Heart right ventricle (tissue), 16 donors: ENCODE results near the gene PGLYRP3. TPM values are rescaled to one million over a fixed set of nuclear protein-coding genes. Genes with fewer than 3 reads are reported as not detected.

ENCODE experiments used
- ATAC-seq, 8 donors: fragments of 200-7000 bp; cut with Tn5 transposase; one replicate each; pipeline ENCODE4 v1.9.1; 2020; ENCODE audit warnings: mild to moderate bottlenecking in 8 of 8, moderate library complexity in 8 of 8, moderate number of reproducible peaks in 1 of 8
- DNase-seq, 2 donors: peaks; one replicate each; pipeline ENCODE4 v3.0.0-alpha.2; 2020
- H3K27ac ChIP-seq, 10 donors: fragments of 200-600 bp; sonication (generic) in 2 of 10; one replicate each; pipeline versions ENCODE4 v1.5.0 to v1.8.0; 2020 to 2022; ENCODE audit warnings: mild to moderate bottlenecking in 3 of 10
- H3K27me3 ChIP-seq, 7 donors: fragments of 200-600 bp; one replicate each; pipeline ENCODE4 v1.8.0; 2021 to 2022; ENCODE audit warnings: mild to moderate bottlenecking in 2 of 7
- H3K36me3 ChIP-seq, 9 donors: fragments of 200-600 bp; sonication (generic) in 1 of 9; one replicate each; pipeline versions ENCODE4 v1.5.0 to v1.8.0; 2020 to 2022; ENCODE audit warnings: mild to moderate bottlenecking in 2 of 9
- H3K4me1 ChIP-seq, 9 donors: fragments of 200-600 bp; sonication (generic) in 1 of 9; one replicate each; pipeline versions ENCODE4 v1.5.0 to v1.8.0; 2020 to 2022; ENCODE audit warnings: mild to moderate bottlenecking in 4 of 9
- H3K4me3 ChIP-seq, 10 donors: fragments of 200-600 bp; sonication (generic) in 2 of 10; one replicate each; pipeline versions ENCODE4 v1.5.0 to v1.8.0; 2020 to 2022; ENCODE audit warnings: mild to moderate bottlenecking in 7 of 10, moderate library complexity in 2 of 10
- H3K9me3 ChIP-seq, 11 donors: fragments of 200-600 bp in 10 of 11; sonication (generic) in 2 of 11; one replicate each; pipeline versions ENCODE4 v1.5.0 to v1.8.0; 2013 to 2022; ENCODE audit warnings: mild to moderate bottlenecking in 2 of 11, control low read depth in 1 of 11, moderate library complexity in 1 of 11
- CTCF ChIP-seq, 9 donors: fragments of 200-600 bp; sonication (generic) in 2 of 9; IDR thresholded peaks; one replicate each; pipeline versions ENCODE4 v1.5.0 to v1.8.0; 2021 to 2022; ENCODE audit warnings: antibody characterized with exemption in 9 of 9, mild to moderate bottlenecking in 5 of 9, moderate library complexity in 1 of 9
- WGBS, 2 donors: extraction: QIAGEN DNeasy Blood & Tissue Kit; methylation state at CpG; one replicate each; pipeline ENCODE4 v1.1.7; 2013; ENCODE audit warnings: inconsistent platforms in 1 of 2; 5-methylcytosine and 5-hydroxymethylcytosine counted together
- intact Hi-C, 10 donors: fragments of 100-400 bp; cut with DNase I; formaldehyde crosslinking; loops; one replicate each; pipeline versions ENCODE4 v1.11.1 to v1.14.2; 2022
- polyA plus RNA-seq, 2 donors: library from polyadenylated mRNA; stranded (reverse); fragments of 200-250 nt; gene quantifications; one replicate each; pipeline ENCODE4 v1.2.3, GENCODE V29; 2013
- total RNA-seq, 10 donors: library from RNA; stranded (reverse); fragmentation: NEBNext Ultra II Directional in 3 of 10; extraction: Animal tissue kit (Norgen Biotek cat#: 25700) in 3 of 10; gene quantifications; one replicate each; pipeline versions ENCODE4 v1.2.1 to v1.2.4, GENCODE V29; 2021 to 2023
- donor health status: Arrhythmogenic right ventricular cardiomyopathy.
- donor health status: ischemic (EF 13 %, LVEDD 7.1; RV severe dilation, severe dysfunction).
- donor health status: healthy with polysubstance abuse.
- donor health status: DM: no; HTN: yes; CAD: no.
- donor health status: DM: no; HTN: no; CAD: no.
- donor health status: ischemic (EF 25% LVEDD 6.9; RV normal size, moderate dysfunction).
- donor health status: ischemic (EF 25% LVEDD 5.7; RV mildly dilated, moderate dysfunction).
- donor health status: healthy.
- donor health status: DM: yes; HTN: yes; CAD: no.
- donor health status: Ischemic cardiomyopathy.
- donor health status: ischemic (EF 35%, LVEDD 5.7; RV mildly dilated, moderate dysfunction).
- donor health status: nonischemic (EF 11% LVEDD 7.7; RV severe dilation, severe dysfunction).
- donor health status: DM: yes; HTN: yes; CAD: no.
- donor health status: PGD.
- donor health status: ischemic (EF 29% LVEDD 5.4; RV normal size, mild dysfunction).
- donor health status: nonischemic (EF 23%, LVEDD 6.1; RV moderate dilation, normal function).

PGLYRP3 gene
- total and polyA plus RNA-seq, 12 donors = not detected

- intact Hi-C loops = no loop called here
- ATAC-seq (no peak), DNase-seq (no peak)
- Histone ChIP-seq H3K36me3 (no peaks in the 10 kb centered on the region), H3K27ac (no peak overlapping the region), H3K4me3 (no peak overlapping the region), H3K9me3 (no peaks in the 10 kb centered on the region), H3K4me1 (no peaks in the 10 kb centered on the region), H3K27me3 (peaks cover 0 to 53% (median 19%) of the 10 kb centered on the region in 7 donors)
- TF ChIP-seq CTCF (IDR thresholded peaks at IDR 0.05) = no peak
- WGBS, 2 donors = 39 to 50% methylated on average over 1 of the region's 1 CpG
Observed at GRCh38 chr1:153250166-153250565, 62.6 kb downstream of the PGLYRP3 start.

DNA sequence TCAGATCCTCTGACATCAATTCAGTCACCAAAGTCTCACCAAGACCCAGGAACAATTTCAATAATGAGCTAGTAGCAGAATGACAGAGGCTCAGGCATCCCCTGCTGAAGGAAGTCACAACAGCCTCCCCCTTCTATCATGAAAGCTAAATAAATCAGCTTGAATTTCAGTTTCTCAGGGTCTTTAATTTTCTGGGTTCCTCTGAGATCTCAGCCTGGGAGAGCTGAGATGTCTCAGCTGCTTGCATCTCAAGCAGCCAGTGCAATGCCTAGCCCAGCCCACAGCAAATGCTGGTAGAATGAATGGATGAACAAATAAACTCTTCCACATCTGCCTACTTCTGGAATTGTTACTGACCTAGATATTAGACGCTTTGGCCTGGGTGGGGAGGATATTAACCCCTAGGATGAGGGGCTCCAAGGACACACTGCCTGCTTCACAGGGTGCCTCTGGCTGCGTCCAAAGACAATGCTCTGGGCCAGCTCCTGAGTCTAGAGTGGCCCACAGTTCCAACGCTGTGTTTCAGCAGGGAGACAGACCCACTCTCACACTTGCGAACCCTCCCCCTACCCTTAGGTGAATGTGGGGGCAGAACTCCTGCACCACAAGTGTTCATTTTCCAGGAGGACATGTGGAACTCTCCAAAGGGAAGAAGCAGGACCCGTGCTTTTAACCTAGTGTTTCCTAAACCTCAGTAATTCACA lies 64.4 kb downstream of the PGLYRP3 start:
- H3K9me3 ChIP-seq = no peaks in the 10 kb centered on the region
- H3K4me3 ChIP-seq = no peak overlapping the region
- WGBS, 2 donors = 61 to 62% methylated on average over 5 of the region's 5 CpGs
- H3K4me1 ChIP-seq = no peaks in the 10 kb centered on the region
- no peak for ATAC-seq
- intact Hi-C loops = no loop called here
- no peak overlapping the region for H3K27ac ChIP-seq
- H3K27me3 ChIP-seq = peaks cover 0 to 48% (median 20%) of the 10 kb centered on the region in 7 donors
- no peak for DNase-seq
- H3K36me3 ChIP-seq = no peaks in the 10 kb centered on the region
- no peak for TF ChIP-seq CTCF (IDR thresholded peaks at IDR 0.05)

Other genes with a start within 250 kb of the PGLYRP3 start
- gene SPRR2B, start 241.3 kb downstream of the PGLYRP3 start, total RNA-seq = not detected
- not detected for gene SPRR2B, start 241.3 kb downstream of the PGLYRP3 start, polyA plus RNA-seq
- gene SPRR2E, start 218.4 kb downstream of the PGLYRP3 start, total RNA-seq = not detected
- gene SPRR2E, start 218.4 kb downstream of the PGLYRP3 start, polyA plus RNA-seq = under 1 TPM in 1 of 2 donors, not detected in 1; 0.22 TPM
- not detected for gene SPRR2F, start 199.4 kb downstream of the PGLYRP3 start, total RNA-seq
- gene SPRR2F, start 199.4 kb downstream of the PGLYRP3 start, polyA plus RNA-seq = not detected
- gene SPRR2G, start 162.1 kb downstream of the PGLYRP3 start, total RNA-seq = not detected
- gene SPRR2G, start 162.1 kb downstream of the PGLYRP3 start, polyA plus RNA-seq = not detected
- gene LELP1, start 109.5 kb downstream of the PGLYRP3 start, total RNA-seq = not detected
- not detected for gene LELP1, start 109.5 kb downstream of the PGLYRP3 start, polyA plus RNA-seq
- gene PRR9, start 95.4 kb downstream of the PGLYRP3 start, total RNA-seq = not detected
- not detected for gene PRR9, start 95.4 kb downstream of the PGLYRP3 start, polyA plus RNA-seq
- gene LORICRIN, start 53.3 kb downstream of the PGLYRP3 start, total RNA-seq = not detected
- not detected for gene LORICRIN, start 53.3 kb downstream of the PGLYRP3 start, polyA plus RNA-seq
- gene PGLYRP4, start 35.9 kb upstream of the PGLYRP3 start, total RNA-seq = not detected
- not detected for gene PGLYRP4, start 35.9 kb upstream of the PGLYRP3 start, polyA plus RNA-seq
- 100 to 1,000 TPM in 3 of 10 donors, 10 to 100 TPM in 6, 1 to 10 TPM in 1; 9.9 to 182 (median 36.0) TPM for gene S100A9, start 44.9 kb upstream of the PGLYRP3 start, total RNA-seq
- 100 to 1,000 TPM; 111 to 177 TPM for gene S100A9, start 44.9 kb upstream of the PGLYRP3 start, polyA plus RNA-seq
- 10 to 100 TPM in 1 of 10 donors, 1 to 10 TPM in 6, under 1 TPM in 2, not detected in 1; 0.49 to 12.9 (median 1.9) TPM for gene S100A12, start 62.7 kb upstream of the PGLYRP3 start, total RNA-seq
- 1 to 10 TPM; 4.6 to 6.2 TPM for gene S100A12, start 62.7 kb upstream of the PGLYRP3 start, polyA plus RNA-seq
- gene S100A8, start 78.1 kb upstream of the PGLYRP3 start, total RNA-seq = 100 to 1,000 TPM in 1 of 10 donors, 10 to 100 TPM in 7, 1 to 10 TPM in 2; 6.2 to 105 (median 24.5) TPM
- gene S100A8, start 78.1 kb upstream of the PGLYRP3 start, polyA plus RNA-seq = 10 to 100 TPM; 73.6 to 79.2 TPM
- not detected for gene S100A7A, start 103.6 kb upstream of the PGLYRP3 start, total RNA-seq
- gene S100A7A, start 103.6 kb upstream of the PGLYRP3 start, polyA plus RNA-seq = not detected
- not detected for gene S100A7, start 147.7 kb upstream of the PGLYRP3 start, total RNA-seq
- gene S100A7, start 147.7 kb upstream of the PGLYRP3 start, polyA plus RNA-seq = under 1 TPM in 1 of 2 donors, not detected in 1; 0.20 TPM
- 100 to 1,000 TPM; 237 to 385 (median 294) TPM for gene S100A6, start 223.0 kb upstream of the PGLYRP3 start, total RNA-seq
- 1,000 to 10,000 TPM in 1 of 2 donors, 100 to 1,000 TPM in 1; 630 to 2,261 TPM for gene S100A6, start 223.0 kb upstream of the PGLYRP3 start, polyA plus RNA-seq
- gene S100A5, start 228.0 kb upstream of the PGLYRP3 start, total RNA-seq = not detected
- gene S100A5, start 228.0 kb upstream of the PGLYRP3 start, polyA plus RNA-seq = not detected
- gene S100A4, start 232.9 kb upstream of the PGLYRP3 start, total RNA-seq = 100 to 1,000 TPM in 2 of 10 donors, 10 to 100 TPM in 8; 29.4 to 166 (median 68.1) TPM
- 100 to 1,000 TPM; 196 to 755 TPM for gene S100A4, start 232.9 kb upstream of the PGLYRP3 start, polyA plus RNA-seq
- 1 to 10 TPM in 3 of 10 donors, under 1 TPM in 1, not detected in 6; 0.30 to 2.9 (median 1.9) TPM for gene S100A3, start 236.3 kb upstream of the PGLYRP3 start, total RNA-seq
- gene S100A3, start 236.3 kb upstream of the PGLYRP3 start, polyA plus RNA-seq = 1 to 10 TPM; 2.4 to 6.3 TPM